Peyer's patch (tissue), 4 donors: Measurements from ENCODE around the gene PGGT1B.

Source experiments
- POLR2A ChIP-seq, 2 donors: fragments of 450-650 bp; IDR thresholded peaks; one replicate each; pipeline ENCODE4 v1.5.1; 2017; ENCODE audit warnings: antibody characterized with exemption in 2 of 2, mild to moderate bottlenecking in 2 of 2, moderate library complexity in 2 of 2
- TF ChIP-seq, protein P1 (sequence below), 6 experiments: fragments of 450-650 bp in 4 of 6; fragments of 200-600 bp in 2 of 6; sonication (generic) in 1 of 6; IDR thresholded peaks; one replicate each; pipeline ENCODE4 v1.5.1; 2017 to 2019; ENCODE audit warnings: antibody characterized with exemption in 6 of 6, mild to moderate bottlenecking in 3 of 6, moderate library complexity in 1 of 6

DNA sequence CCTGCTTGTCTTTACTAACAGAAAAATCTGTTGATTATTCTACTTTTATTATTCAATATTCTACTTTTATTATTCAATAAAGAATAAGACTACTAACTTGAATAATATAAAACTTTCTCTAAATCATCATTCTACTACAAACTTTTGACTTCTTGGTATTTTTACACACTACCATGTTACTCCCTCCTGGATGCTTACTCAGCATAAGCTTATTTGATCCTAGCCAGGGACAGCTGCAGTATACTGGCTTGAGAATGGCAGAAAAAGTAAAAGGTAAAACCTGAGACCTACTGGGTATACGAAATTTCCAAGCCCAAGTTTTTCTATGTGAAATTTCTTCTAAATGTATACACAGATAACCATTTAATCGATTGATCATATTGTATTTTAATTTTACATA is 26.1 kb downstream of the PGGT1B start:
- TF ChIP-seq, protein P1, sequence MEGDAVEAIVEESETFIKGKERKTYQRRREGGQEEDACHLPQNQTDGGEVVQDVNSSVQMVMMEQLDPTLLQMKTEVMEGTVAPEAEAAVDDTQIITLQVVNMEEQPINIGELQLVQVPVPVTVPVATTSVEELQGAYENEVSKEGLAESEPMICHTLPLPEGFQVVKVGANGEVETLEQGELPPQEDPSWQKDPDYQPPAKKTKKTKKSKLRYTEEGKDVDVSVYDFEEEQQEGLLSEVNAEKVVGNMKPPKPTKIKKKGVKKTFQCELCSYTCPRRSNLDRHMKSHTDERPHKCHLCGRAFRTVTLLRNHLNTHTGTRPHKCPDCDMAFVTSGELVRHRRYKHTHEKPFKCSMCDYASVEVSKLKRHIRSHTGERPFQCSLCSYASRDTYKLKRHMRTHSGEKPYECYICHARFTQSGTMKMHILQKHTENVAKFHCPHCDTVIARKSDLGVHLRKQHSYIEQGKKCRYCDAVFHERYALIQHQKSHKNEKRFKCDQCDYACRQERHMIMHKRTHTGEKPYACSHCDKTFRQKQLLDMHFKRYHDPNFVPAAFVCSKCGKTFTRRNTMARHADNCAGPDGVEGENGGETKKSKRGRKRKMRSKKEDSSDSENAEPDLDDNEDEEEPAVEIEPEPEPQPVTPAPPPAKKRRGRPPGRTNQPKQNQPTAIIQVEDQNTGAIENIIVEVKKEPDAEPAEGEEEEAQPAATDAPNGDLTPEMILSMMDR (IDR thresholded peaks at IDR 0.05) = no peak
- TF ChIP-seq POLR2A (IDR thresholded peaks at IDR 0.05) = no peak
